Smooth muscle cell (in vitro differentiated cells): ENCODE measurements around the gene CAMSAP1. TPM values are rescaled to one million over a fixed set of nuclear protein-coding genes. Genes with fewer than 3 reads are reported as not detected.

ENCODE experiments used
- DNase-seq: peaks from one replicate; lab custom pipeline; 2025; ENCODE audit not compliant: unreplicated experiment; lab: John Stamatoyannopoulos, UW
- H2AFZ ChIP-seq: fragments of 200-600 bp; sonication (generic); 2 replicates; pipeline ENCODE4 v1.6.0; 2016; ENCODE audit warnings: antibody characterized with exemption, low read depth, mild to moderate bottlenecking
- H3F3A ChIP-seq: fragments of 200-600 bp; sonication (generic); 2 replicates; pipeline ENCODE4 v1.6.0; 2017; ENCODE audit warnings: antibody characterized with exemption, low read depth
- H3K27ac ChIP-seq: fragments of 200-600 bp; sonication (generic); 2 replicates; pipeline ENCODE4 v1.5.1; 2016; ENCODE audit warnings: low read depth, mild to moderate bottlenecking
- H3K27me3 ChIP-seq: fragments of 200-600 bp; sonication (generic); 2 replicates; pipeline ENCODE4 v1.6.1; 2016; ENCODE audit warnings: low read depth, mild to moderate bottlenecking
- H3K36me3 ChIP-seq: fragments of 200-600 bp; sonication (generic); 2 replicates; pipeline ENCODE4 v1.5.1; 2016; ENCODE audit warnings: low read depth
- H3K4me1 ChIP-seq: fragments of 200-600 bp; sonication (generic); 2 replicates; pipeline ENCODE4 v1.5.1; 2016; ENCODE audit warnings: low read depth
- H3K4me2 ChIP-seq: fragments of 200-600 bp; sonication (generic); 2 replicates; pipeline ENCODE4 v1.6.0; 2016; ENCODE audit warnings: mild to moderate bottlenecking
- H3K4me3 ChIP-seq: fragments of 200-600 bp; sonication (generic); 2 replicates; pipeline ENCODE4 v1.5.1; 2016; ENCODE audit warnings: mild to moderate bottlenecking
- H3K79me2 ChIP-seq: fragments of 200-600 bp; sonication (generic); 2 replicates; pipeline ENCODE4 v1.6.0; 2016; ENCODE audit warnings: low read depth, mild to moderate bottlenecking
- H3K9ac ChIP-seq: fragments of 200-600 bp; sonication (generic); 2 replicates; pipeline ENCODE4 v1.6.0; 2016; ENCODE audit warnings: low read depth
- H3K9me3 ChIP-seq: fragments of 200-600 bp; sonication (generic); replicated peaks from 2 replicates; pipeline ENCODE4 v1.5.1; 2016; ENCODE audit warnings: low read depth
- H4K20me1 ChIP-seq: fragments of 200-600 bp; sonication (generic); 2 replicates; pipeline ENCODE4 v1.6.0; 2016; ENCODE audit warnings: low read depth
- WGBS: methylation state at CpG from one replicate; pipeline ENCODE4 v1.1.7; 2016; ENCODE audit warnings: low lambda C conversion rate; 5-methylcytosine and 5-hydroxymethylcytosine counted together
- polyA plus RNA-seq: library from polyadenylated mRNA; unstranded; fragments of >200 nt; fragmentation: Nextera tagmentation; extraction: Ambion mirVana; gene quantifications from 2 replicates; pipeline ENCODE4 v1.2.1, GENCODE V29; 2016
- total RNA-seq: library from RNA; depleted of rRNA; stranded (reverse); fragments of >200 nt; gene quantifications from 2 replicates; pipeline ENCODE4 v1.2.3, GENCODE V29; 2014
- TF ChIP-seq, protein P1 (sequence below): fragments of 200-600 bp; sonication (generic); IDR thresholded peaks from 2 replicates; pipeline ENCODE4 v1.5.1; 2017; ENCODE audit warnings: borderline replicate concordance, mild to moderate bottlenecking, antibody characterized with exemption; ENCODE audit not compliant: insufficient read depth, poor library complexity, severe bottlenecking

CAMSAP1 gene
- total and polyA plus RNA-seq, 2 experiments from 2014 or later: 5.4 to 17.8 TPM

DNA sequence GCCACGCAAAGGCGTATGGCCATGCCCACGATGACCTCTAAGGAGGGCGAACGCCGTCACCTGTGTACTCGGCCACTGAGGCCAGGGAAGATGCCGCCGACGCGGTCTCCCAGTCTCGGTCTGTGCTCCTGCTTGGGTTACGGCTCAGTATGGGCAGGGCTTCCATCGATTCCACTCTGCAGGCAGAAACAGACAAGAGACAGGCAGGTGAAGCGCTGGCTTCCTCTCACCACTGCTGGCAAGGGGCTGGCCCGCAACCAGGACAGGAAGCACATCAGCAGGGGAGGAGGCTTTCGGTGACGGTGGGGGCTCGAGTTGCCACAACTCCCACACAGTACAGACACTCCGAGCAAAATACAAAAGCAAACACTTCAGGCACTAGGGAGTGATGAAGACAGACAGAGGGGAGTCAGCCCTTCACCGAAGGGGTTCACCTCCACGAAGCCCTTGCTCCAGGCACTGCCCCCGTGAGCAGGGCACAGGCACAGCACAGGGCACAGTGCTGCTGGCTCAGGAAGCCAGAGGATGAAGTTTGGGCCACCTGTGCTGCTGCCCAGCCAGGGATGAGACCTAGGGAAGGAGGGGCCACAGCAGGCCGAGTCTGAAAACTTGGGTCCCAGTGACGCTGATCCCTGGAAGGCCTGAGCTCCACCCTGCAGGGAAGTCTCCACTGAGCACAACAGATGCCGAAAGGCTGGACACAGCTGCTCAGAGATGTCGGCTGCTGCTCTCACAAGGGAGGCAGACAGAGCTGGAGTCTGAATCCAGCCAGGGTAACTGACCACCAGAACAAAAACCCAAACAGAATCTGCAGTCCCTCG is 91.3 kb downstream of the CAMSAP1 start:
- Histone ChIP-seq H3K27me3 (no peaks in the 10 kb centered on the region), H3K9ac (no peak overlapping the region), H3K4me1 (no peaks in the 10 kb centered on the region), H4K20me1 (no peaks in the 10 kb centered on the region), H2AFZ (no peak overlapping the region), H3K79me2 (no peaks in the 10 kb centered on the region), H3K27ac (no peak overlapping the region), H3K9me3 (no peaks in the 10 kb centered on the region), H3K36me3 (peaks cover 13% of the 10 kb centered on the region), H3K4me3 (no peak overlapping the region), H3F3A (no peaks in the 10 kb centered on the region), H3K4me2 (no peak overlapping the region)
- TF ChIP-seq, protein P1, sequence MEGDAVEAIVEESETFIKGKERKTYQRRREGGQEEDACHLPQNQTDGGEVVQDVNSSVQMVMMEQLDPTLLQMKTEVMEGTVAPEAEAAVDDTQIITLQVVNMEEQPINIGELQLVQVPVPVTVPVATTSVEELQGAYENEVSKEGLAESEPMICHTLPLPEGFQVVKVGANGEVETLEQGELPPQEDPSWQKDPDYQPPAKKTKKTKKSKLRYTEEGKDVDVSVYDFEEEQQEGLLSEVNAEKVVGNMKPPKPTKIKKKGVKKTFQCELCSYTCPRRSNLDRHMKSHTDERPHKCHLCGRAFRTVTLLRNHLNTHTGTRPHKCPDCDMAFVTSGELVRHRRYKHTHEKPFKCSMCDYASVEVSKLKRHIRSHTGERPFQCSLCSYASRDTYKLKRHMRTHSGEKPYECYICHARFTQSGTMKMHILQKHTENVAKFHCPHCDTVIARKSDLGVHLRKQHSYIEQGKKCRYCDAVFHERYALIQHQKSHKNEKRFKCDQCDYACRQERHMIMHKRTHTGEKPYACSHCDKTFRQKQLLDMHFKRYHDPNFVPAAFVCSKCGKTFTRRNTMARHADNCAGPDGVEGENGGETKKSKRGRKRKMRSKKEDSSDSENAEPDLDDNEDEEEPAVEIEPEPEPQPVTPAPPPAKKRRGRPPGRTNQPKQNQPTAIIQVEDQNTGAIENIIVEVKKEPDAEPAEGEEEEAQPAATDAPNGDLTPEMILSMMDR: no peak
- no peak for DNase-seq
- WGBS: 95% methylated on average over 28 of the region's 28 CpGs

DNA sequence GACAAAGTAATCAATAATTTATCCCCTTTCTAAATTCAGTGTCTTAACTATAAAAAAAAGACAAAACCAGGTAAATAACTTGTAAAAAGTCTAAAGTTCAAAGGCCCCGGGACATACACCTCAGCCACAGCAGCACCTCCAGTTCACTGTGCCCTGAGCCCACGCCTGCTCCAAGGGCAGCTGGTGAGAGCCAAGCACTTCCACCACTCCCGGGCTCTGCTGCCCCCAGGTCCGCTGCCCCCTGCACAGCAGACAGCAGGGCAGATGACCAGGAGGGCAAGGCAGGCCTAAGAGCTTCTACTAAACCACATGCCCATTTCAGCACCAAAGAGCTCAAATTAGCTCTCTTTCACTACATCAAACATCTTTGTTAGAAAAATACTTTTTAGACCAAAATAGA is 91.9 kb downstream of the CAMSAP1 start:
- Histone ChIP-seq H4K20me1 (no peaks in the 10 kb centered on the region), H3K36me3 (peaks cover 17% of the 10 kb centered on the region), H3K9me3 (no peaks in the 10 kb centered on the region), H3K27ac (no peak overlapping the region), H3K9ac (no peak overlapping the region), H3K4me1 (no peaks in the 10 kb centered on the region), H3K4me3 (no peak overlapping the region), H3K79me2 (no peaks in the 10 kb centered on the region), H3F3A (no peaks in the 10 kb centered on the region), H3K27me3 (no peaks in the 10 kb centered on the region), H2AFZ (no peak overlapping the region), H3K4me2 (no peak overlapping the region)
- DNase-seq: no peak
- 99% methylated on average over 4 of the region's 4 CpGs for WGBS
- TF ChIP-seq, protein P1: no peak

DNA sequence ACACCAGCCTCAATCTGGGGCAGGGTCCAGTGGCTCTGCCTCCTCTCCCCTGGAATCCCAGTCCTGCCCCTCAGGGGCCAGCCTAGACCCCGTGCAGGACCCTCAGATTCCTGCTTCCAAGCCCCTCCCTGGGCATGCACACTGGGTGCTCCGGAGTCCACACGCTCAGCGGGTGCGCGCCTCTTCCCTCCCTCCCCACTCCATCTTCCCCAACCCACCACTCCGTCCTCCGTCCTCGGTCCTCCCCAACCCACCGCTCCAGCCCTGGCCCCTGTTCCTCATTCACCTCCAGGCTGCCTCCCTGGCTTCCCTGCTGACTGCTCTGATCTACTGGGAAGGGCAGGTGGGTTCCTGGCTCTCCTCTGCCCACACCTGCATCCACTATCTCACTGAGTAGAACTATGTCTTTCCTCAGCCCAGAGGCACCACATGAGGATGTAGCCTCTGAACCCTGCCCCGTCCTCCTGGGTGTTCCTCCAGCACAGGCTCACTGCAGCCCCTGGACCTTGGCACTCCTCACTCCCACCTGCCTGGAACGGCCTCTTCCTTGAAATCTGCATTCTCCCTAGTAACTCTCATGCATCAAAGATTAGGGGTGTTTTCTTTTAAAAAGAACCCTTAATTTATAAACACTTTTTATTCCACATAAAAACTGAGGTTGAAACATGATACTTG is 92.8 kb downstream of the CAMSAP1 start:
- H3K9ac ChIP-seq: no peak overlapping the region
- no peaks in the 10 kb centered on the region for H3F3A ChIP-seq
- no peaks in the 10 kb centered on the region for H3K27me3 ChIP-seq
- no peak for DNase-seq
- WGBS: 96% methylated on average over 6 of the region's 12 CpGs
- no peaks in the 10 kb centered on the region for H4K20me1 ChIP-seq
- no peak overlapping the region for H2AFZ ChIP-seq
- peaks cover 16% of the 10 kb centered on the region for H3K36me3 ChIP-seq
- no peak overlapping the region for H3K4me3 ChIP-seq
- H3K9me3 ChIP-seq: no peaks in the 10 kb centered on the region
- TF ChIP-seq, protein P1: no peak
- H3K4me1 ChIP-seq: no peaks in the 10 kb centered on the region
- no peaks in the 10 kb centered on the region for H3K79me2 ChIP-seq
- no peak overlapping the region for H3K27ac ChIP-seq
- no peak overlapping the region for H3K4me2 ChIP-seq
